ENCODE measurements around the gene AFAP1L2. TPM values are rescaled to one million over a fixed set of nuclear protein-coding genes. Genes with fewer than 3 reads are reported as not detected.

AFAP1L2 gene
- total and polyA plus RNA-seq, 9 of the 15 experiments (the other 6 are each of a cell fraction or from before 2014, with no cell fraction given) = 0.07 TPM; not detected in 8

DNA sequence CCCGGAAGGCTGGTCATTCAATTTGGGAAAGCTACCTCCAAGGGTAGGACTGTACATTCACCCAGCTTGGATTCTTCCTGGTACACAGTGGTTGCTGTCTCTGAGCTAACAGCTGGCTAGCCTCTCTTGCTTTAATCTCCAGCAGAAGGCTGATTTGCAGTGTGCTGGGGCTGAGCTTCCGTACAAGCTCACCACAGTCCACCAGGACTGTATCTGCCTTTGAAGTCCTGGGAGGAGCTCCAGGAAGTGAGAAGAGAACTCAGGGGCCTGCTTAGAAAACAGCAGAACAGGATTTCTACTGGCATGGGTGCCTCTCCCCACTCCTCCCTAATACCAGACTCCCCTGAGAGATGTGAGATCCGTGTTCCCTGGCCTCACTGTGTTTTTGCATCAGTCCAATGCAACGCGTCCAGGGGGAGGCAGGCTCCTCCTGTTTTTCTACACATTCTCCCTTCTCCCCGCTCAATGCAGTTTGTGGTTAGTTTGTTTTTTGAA is 6.6 kb downstream of the AFAP1L2 start:
- FAIRE-seq = no peak
- Histone ChIP-seq H2AFZ (ENCODE audit: low read depth, low read length) (no peak overlapping the region), H3K9ac (ENCODE audit: insufficient read depth in 1 of 2, low read depth in 2 of 2, low read length in 2 of 2) (no peak overlapping the region), H3K9me1 (ENCODE audit: control insufficient read depth, insufficient read depth, low read length) (no peaks in the 10 kb centered on the region), H3K27ac (ENCODE audit: extremely low read depth, low read depth, low read length) (no peak overlapping the region), H3K4me2 (ENCODE audit: insufficient read depth, low read length) (no peak overlapping the region), H3K4me3 (no peak overlapping the region), H3K27me3 (ENCODE audit: control insufficient read depth in 2 of 2, insufficient read depth in 2 of 2, low read length in 2 of 2) (peaks cover 0 to 24% of the 10 kb centered on the region in 2 experiments; a peak in 2 of 5 replicates), H3K9me3 (replicated peaks; ENCODE audit: control insufficient read depth, insufficient read depth, low read depth, low read length) (no peaks in the 10 kb centered on the region), H3K36me3 (ENCODE audit: control insufficient read depth, insufficient read depth, low read length) (no peaks in the 10 kb centered on the region), H3K4me1 (replicated peaks in 1 of 2; ENCODE audit: control insufficient read depth in 2 of 2, insufficient read depth in 2 of 2, low read length in 2 of 2) (no peaks in the 10 kb centered on the region), H4K20me1 (replicated peaks; ENCODE audit: control insufficient read depth, insufficient read depth, low read length) (no peaks in the 10 kb centered on the region; the same call in 1 of the 2 replicates), H3K79me2 (ENCODE audit: control insufficient read depth, insufficient read depth, low read length) (no peaks in the 10 kb centered on the region)
- TF ChIP-seq NFIC (IDR thresholded peaks at IDR 0.05) = no peak
- TF ChIP-seq ZNF316 (IDR thresholded peaks at IDR 0.05) = no peak
- no peak for TF ChIP-seq HNRNPK (IDR thresholded peaks at IDR 0.05; ENCODE audit: low read depth, low read length, poor library complexity, severe bottlenecking)
- no peak for TF ChIP-seq ELF4 (CRISPR knock-in tag; IDR thresholded peaks at IDR 0.05)
- TF ChIP-seq, protein P1, sequence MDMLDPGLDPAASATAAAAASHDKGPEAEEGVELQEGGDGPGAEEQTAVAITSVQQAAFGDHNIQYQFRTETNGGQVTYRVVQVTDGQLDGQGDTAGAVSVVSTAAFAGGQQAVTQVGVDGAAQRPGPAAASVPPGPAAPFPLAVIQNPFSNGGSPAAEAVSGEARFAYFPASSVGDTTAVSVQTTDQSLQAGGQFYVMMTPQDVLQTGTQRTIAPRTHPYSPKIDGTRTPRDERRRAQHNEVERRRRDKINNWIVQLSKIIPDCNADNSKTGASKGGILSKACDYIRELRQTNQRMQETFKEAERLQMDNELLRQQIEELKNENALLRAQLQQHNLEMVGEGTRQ (CRISPR knock-in tag; IDR thresholded peaks at IDR 0.05) = no peak
- TF ChIP-seq, protein P2, sequence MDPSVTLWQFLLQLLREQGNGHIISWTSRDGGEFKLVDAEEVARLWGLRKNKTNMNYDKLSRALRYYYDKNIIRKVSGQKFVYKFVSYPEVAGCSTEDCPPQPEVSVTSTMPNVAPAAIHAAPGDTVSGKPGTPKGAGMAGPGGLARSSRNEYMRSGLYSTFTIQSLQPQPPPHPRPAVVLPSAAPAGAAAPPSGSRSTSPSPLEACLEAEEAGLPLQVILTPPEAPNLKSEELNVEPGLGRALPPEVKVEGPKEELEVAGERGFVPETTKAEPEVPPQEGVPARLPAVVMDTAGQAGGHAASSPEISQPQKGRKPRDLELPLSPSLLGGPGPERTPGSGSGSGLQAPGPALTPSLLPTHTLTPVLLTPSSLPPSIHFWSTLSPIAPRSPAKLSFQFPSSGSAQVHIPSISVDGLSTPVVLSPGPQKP (CRISPR knock-in tag; IDR thresholded peaks at IDR 0.05) = no peak
- TF ChIP-seq, protein P3, sequence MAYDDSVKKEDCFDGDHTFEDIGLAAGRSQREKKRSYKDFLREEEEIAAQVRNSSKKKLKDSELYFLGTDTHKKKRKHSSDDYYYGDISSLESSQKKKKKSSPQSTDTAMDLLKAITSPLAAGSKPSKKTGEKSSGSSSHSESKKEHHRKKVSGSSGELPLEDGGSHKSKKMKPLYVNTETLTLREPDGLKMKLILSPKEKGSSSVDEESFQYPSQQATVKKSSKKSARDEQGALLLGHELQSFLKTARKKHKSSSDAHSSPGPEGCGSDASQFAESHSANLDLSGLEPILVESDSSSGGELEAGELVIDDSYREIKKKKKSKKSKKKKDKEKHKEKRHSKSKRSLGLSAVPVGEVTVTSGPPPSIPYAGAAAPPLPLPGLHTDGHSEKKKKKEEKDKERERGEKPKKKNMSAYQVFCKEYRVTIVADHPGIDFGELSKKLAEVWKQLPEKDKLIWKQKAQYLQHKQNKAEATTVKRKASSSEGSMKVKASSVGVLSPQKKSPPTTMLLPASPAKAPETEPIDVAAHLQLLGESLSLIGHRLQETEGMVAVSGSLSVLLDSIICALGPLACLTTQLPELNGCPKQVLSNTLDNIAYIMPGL (CRISPR knock-in tag; IDR thresholded peaks at IDR 0.05) = no peak
- TF ChIP-seq KDM5B (IDR thresholded peaks at IDR 0.05; ENCODE audit: insufficient replicate concordance, low read depth, low read length) = no peak
- TF ChIP-seq ZKSCAN8 (CRISPR knock-in tag; IDR thresholded peaks at IDR 0.05) = no peak
- TF ChIP-seq, protein P4, sequence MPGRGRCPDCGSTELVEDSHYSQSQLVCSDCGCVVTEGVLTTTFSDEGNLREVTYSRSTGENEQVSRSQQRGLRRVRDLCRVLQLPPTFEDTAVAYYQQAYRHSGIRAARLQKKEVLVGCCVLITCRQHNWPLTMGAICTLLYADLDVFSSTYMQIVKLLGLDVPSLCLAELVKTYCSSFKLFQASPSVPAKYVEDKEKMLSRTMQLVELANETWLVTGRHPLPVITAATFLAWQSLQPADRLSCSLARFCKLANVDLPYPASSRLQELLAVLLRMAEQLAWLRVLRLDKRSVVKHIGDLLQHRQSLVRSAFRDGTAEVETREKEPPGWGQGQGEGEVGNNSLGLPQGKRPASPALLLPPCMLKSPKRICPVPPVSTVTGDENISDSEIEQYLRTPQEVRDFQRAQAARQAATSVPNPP (IDR thresholded peaks at IDR 0.05; ENCODE audit: borderline replicate concordance, insufficient read depth, insufficient read length) = no peak
- TF ChIP-seq HDAC1 (IDR thresholded peaks at IDR 0.05) = no peak
- no peak for TF ChIP-seq XRCC3 (IDR thresholded peaks at IDR 0.05)
- TF ChIP-seq, protein P5, sequence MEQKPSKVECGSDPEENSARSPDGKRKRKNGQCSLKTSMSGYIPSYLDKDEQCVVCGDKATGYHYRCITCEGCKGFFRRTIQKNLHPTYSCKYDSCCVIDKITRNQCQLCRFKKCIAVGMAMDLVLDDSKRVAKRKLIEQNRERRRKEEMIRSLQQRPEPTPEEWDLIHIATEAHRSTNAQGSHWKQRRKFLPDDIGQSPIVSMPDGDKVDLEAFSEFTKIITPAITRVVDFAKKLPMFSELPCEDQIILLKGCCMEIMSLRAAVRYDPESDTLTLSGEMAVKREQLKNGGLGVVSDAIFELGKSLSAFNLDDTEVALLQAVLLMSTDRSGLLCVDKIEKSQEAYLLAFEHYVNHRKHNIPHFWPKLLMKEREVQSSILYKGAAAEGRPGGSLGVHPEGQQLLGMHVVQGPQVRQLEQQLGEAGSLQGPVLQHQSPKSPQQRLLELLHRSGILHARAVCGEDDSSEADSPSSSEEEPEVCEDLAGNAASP (IDR thresholded peaks at IDR 0.05) = no peak
- in situ Hi-C loops (cut with MboI) = no loop called here
- DNase-seq (ENCODE audit: extremely low read depth in 1 of 4, low spot score in 3 of 4) = no peak
- no peak for ATAC-seq
- CTCF ChIA-PET (ENCODE audit: low intra/inter-chr PET ratio) = no interaction called here
- POLR2A ChIA-PET = no interaction called here
- WGBS (ENCODE audit: insufficient coverage, low coverage, missing lambda C conversion rate) = 2% methylated on average over 6 of the region's 6 CpGs
- BruUV-seq (replicated peaks) = no TSS peak
- intact Hi-C loops (cut with micrococcal nuclease) = no loop called here

All from K562 (cell line).